GM18517 (cell line): ENCODE data around the gene NNAT.

Experiments
- ATAC-seq: cut with Tn5 transposase; IDR thresholded peaks from one replicate; pipeline ENCODE4 v1.9.1; 2021; ENCODE audit warnings: mild to moderate bottlenecking, moderate library complexity; ENCODE audit not compliant: unreplicated experiment

Gene NNAT

GRCh38 chr20:37564388-37565133, 43.5 kb downstream of the NNAT start:
- no peak for ATAC-seq

- ATAC-seq: no peak
Measured at GRCh38 chr20:37565134-37565811, 44.2 kb downstream of the NNAT start.

GRCh38 chr20:37566590-37567330, 45.7 kb downstream of the NNAT start:
- no peak for ATAC-seq

GRCh38 chr20:37567331-37567665, 46.2 kb downstream of the NNAT start:
- no peak for ATAC-seq

- ATAC-seq: no peak
Measured at GRCh38 chr20:37567671-37568588, 46.9 kb downstream of the NNAT start.

- ATAC-seq: no peak
Measured at GRCh38 chr20:37570419-37570818, 49.4 kb downstream of the NNAT start.

GRCh38 chr20:37571033-37571432, 50.0 kb downstream of the NNAT start:
- no peak for ATAC-seq
